HG02759 (cell line): ENCODE results near the gene TBC1D25.
A peak's percentile ranks its signal among the peaks of the same experiment; 100 is the strongest.
"Not testable (repeated sequence)": the region's sequence is repeated elsewhere in the genome, so short reads cannot be mapped to it uniquely, and the experiment has no call there.

Experiments
- ATAC-seq: cut with Tn5 transposase; IDR thresholded peaks from one replicate; pipeline ENCODE4 v1.9.1; 2021; ENCODE audit warnings: mild to moderate bottlenecking, moderate library complexity; ENCODE audit not compliant: unreplicated experiment

Gene TBC1D25

DNA sequence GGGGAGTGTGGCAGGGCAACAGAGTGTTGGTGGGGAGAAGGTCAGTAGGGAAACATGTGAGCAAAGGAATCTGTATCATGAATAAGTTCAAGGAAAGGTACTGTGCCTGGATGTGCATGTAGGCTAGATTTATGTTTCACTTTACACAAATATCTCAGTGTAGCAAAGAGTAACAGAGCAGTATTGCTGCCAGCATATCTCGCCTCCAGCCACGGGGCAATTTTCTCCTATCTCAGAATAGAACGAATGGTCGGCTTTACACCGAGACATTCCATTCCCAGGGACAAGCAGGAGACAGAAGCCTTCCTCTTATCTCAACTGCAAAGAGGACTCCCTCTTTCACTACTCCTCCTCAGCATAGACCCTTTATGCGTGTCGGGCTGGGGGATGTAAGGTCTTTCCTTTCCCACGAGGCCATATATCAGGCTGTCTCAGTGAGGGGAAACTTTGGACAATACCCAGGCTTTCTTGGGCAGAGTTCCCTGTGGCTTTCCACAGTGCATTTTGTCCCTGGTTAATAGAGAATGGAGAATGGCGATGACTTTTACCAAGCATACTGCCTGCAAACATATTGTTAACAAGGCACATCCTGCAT lies 16.3 kb downstream of the TBC1D25 start:
- not testable (repeated sequence) for ATAC-seq

DNA sequence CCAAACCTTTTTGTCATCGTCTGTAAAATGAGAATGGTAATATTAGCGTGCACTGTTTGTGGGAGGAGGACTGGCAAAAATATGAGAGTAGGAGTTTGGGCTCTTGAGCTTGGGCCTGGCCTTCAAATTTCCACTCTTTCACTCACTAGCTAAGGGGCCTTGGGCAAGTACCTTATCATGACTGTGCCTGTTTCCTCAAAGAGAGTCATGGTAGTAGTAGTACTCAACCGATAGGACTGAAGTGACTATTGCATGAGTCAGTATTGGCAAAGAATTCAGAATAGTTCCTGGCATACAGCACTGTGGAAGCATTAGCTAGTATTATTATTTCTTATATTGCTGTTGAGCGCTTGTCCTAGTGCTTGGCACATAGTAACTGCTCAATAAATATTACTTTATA lies 18.8 kb downstream of the TBC1D25 start:
- no peak for ATAC-seq

DNA sequence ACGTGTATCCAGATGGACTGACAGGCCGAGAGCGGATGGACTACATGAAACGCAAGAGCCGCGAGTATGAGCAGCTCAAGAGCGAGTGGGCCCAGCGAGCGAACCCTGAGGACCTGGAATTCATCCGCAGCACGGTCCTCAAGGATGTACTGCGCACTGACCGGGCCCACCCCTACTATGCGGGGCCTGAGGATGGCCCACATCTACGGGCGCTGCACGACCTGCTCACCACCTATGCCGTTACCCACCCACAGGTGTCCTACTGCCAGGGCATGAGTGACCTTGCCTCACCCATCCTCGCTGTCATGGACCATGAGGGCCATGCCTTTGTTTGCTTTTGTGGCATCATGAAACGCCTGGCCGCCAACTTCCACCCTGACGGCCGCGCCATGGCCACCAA lies 20.1 kb downstream of the TBC1D25 start:
- no peak for ATAC-seq

DNA sequence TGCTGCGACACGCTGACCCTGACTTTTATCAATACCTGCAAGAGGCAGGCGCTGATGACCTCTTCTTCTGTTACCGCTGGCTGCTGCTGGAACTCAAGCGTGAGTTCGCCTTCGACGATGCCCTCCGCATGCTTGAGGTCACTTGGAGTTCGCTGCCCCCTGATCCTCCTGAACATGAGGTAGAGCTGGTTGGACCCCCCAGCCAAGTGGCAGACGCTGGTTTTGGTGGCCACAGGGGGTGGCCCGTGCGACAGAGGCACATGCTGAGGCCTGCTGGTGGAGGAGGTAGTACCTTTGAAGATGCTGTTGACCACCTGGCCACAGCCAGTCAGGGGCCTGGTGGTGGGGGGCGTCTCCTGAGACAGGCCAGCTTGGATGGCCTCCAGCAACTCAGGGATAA lies 20.5 kb downstream of the TBC1D25 start:
- no peak for ATAC-seq

DNA sequence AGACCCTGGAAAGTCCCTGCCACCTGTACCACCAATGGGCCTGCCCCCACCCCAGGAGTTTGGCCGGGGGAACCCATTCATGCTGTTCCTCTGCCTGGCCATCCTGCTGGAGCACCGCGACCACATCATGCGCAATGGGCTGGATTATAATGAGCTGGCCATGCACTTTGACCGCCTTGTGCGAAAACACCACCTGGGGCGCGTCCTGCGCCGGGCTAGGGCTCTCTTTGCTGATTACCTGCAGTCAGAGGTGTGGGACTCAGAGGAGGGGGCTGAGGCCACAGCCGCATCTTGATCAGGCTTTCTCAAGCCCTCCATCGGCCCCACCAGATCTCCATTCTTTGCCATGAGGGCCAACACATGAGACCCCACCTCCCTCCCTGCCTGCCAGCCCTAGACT lies 21.2 kb downstream of the TBC1D25 start:
- no peak for ATAC-seq

DNA sequence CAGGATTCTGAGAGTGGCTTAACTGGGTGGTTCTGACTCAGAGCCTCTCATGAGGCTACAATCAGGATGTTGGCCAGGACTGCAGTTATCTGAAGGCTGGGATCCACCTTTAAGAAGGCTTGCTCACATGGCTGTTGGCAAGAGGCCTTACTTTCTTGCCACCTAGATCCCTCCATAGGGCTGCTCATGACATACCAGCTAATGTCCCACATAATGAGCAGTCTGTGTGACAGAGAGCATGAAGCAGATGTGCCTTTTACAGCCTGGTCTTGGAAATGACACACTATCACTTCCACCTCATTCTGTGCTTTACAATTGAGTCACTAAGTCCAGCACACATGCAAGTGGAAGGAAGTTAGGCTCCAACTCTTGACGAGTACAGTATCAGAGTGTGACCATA lies 30.4 kb downstream of the TBC1D25 start:
- ATAC-seq = peak; percentile 38

DNA sequence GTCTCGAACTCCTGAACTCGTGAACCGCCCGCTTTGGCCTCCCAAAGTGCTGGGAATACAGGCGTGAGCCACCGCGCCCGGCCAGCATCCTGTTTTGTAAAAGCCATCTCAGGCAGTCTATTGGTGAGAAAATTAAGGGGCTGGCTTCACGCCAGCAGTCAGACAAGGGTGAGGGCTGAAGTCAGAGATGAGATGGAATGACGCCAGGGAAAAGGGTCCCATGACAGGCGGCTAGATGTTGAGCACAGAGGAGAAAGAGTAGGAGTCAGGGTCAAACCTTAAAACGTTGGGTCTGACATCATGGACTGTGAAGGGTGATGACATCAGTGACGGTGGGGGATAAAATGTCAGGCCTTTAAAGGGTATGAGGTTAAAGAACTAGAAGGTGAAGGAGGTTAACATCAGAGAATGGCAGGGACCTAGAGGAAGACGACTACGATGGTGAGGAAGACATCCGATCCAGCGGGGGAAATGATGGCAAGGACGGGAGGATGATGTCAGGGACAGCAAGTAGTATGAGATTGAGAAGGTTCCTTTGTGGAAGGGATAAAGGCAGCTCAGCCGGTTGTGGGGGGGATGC lies 34.3 kb downstream of the TBC1D25 start:
- ATAC-seq = no peak

DNA sequence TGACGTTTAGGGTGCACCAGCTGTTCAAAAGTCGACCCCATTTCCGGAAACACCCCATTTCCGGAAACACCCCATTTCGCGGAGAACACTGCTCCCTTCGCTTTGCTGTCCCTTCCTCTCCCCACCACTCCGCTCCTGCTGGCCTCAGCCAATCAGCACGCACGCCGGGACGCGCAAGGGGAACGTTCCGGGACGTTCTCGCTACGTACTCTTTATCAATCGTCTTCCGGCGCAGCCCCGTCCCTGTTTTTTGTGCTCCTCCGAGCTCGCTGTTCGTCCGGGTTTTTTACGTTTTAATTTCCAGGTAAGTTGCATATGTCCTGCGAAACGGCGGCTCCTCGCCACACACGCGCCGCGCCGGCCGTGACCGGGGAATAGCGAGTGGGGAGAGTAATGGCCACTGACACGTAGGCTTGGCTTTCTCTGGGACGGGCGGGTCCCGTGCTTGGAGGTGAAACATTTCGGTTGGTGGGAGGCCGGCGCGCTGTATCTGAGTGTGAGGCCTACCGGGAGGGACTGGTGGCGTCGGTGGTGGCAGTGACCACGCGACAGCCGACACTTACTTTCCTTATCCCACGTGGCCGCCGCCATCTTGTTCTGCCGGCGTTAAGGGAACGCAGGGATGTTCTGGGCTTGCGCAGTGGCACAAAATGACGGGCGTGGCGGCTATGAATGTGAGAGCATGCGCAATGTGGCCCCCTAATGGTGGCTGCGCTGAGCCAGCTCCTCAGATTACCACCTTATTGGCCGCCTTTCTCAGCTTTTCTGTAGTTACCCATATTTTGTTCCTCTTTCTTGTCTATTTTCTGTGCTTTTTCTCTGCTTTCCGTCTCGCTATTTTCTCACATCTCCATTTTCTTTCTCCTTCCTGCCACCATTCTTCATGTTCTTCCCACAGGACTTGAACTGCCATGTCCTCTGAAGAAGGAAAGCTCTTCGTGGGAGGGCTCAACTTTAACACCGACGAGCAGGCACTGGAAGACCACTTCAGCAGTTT lies 35.1 kb downstream of the TBC1D25 start, which contains the start of gene RBM3:
TSS of gene RBM3 (plus strand) at position 215 of the 997 bp plus-strand sequence. CDS start at position 912, 697 bp downstream.
- peak; percentile 88 for ATAC-seq

DNA sequence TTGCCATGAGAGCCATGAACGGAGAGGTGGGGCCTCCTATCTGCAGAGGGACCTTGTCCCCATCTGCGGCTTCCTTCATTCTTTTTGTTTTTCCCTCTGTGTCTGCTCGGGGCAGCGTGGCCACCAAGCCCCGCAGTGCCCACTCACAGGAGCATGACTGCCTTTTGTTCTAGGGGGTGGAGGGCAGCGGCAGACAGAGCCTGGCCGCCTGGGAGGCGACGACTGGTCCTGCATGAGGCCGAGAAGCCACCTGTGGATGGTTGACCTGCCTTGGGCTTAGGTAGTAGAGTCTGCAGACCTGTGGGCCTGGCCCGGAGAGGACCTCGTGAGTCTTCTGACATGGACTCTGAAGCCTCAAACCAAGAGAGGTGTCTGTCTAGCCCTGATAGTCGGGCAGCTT lies 36.1 kb downstream of the TBC1D25 start:
- no peak for ATAC-seq

DNA sequence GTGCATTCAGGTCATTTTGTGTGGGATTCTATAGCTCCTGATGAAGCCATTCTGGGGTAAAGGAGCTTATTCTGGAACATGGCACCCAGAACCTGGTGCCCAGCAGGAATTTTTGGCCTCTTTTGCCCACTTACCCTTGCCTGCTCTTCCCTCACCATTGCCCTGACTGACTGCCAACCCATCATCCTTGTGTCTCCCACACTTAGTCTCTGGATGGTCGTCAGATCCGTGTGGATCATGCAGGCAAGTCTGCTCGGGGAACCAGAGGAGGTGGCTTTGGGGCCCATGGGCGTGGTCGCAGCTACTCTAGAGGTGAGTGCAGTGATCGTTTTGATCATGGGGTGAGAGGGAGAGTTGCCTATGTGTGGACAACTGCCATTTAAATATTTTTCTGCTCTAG lies 36.6 kb downstream of the TBC1D25 start:
- no peak for ATAC-seq

DNA sequence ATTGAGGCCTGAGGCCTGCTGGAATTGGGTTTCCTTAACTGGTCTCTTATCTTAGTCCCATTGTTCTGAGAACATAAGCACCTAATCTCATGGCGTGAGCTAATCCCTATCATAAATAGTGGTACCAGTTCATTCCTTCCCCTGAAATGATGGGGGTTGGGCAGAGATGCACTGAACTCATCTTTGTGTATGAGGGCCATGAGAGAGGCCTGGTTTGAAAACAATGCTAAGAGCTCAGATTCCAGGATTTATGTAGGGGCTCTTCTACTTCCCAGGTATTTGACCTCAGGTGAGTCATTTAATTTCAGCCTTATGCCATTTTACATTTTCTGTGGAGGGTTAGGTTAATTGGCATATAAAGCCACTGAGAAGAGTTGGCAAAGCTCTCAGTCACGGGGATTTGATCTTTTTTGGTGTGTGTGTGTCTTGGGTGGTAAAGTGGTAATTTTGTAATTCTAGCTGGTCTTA lies 39.2 kb downstream of the TBC1D25 start:
- no peak for ATAC-seq

DNA sequence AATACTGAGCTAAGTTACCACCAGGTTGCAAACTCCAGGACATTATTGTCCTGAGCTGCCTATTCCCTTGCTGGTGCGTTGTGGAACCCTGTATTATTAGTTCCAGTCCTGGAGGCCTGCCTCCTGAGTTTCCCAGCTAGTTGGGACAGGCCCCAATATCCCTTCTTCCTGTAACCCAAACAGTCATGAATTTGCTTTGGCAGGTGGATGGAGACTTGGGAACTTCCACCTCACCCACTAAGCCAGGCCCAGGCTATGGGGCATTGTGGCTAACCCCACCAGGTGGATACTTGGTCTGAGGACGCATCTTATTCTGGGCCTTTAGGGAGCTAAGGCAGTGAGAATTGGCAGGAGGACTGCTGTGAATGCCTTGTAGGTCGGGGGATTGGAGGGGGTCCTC lies 39.7 kb downstream of the TBC1D25 start:
- ATAC-seq = no peak

DNA sequence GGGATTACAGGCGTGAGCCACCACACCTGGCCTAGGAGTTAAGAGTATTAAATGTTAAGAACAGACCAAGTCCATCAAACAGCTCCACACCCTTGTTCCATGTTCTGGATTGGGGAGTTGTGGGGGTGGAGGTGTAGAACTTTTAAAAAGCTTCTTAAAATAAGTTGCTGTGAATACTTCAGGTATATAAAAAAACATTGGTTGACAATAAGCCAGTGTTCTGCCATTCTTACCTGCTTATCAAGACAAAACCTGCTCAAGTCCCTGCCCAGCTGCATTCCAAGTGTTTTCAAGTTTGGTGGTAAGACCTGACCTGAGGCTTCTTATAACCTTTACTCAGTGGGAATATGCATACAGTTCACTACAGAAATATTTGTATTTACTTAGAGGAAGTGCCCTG lies 41.1 kb downstream of the TBC1D25 start:
- ATAC-seq = no peak

DNA sequence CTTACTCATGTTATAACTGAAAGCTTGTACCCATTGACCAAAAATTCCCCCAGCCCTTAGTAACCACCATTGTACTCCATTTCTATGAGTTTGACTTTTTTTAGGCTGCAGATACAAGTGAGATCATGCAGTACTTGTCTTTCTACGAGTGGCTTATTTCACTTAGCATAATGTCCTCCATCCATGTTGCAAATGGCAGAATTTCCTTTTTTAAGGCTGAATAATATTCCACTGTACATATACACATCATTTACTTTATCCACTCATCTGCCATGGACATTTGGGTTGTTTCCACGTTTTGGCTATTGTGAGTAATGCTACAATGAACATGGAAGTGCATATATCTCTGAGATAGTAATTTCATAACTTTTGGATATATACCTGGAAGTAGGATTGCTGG lies 45.2 kb downstream of the TBC1D25 start:
- no peak for ATAC-seq

DNA sequence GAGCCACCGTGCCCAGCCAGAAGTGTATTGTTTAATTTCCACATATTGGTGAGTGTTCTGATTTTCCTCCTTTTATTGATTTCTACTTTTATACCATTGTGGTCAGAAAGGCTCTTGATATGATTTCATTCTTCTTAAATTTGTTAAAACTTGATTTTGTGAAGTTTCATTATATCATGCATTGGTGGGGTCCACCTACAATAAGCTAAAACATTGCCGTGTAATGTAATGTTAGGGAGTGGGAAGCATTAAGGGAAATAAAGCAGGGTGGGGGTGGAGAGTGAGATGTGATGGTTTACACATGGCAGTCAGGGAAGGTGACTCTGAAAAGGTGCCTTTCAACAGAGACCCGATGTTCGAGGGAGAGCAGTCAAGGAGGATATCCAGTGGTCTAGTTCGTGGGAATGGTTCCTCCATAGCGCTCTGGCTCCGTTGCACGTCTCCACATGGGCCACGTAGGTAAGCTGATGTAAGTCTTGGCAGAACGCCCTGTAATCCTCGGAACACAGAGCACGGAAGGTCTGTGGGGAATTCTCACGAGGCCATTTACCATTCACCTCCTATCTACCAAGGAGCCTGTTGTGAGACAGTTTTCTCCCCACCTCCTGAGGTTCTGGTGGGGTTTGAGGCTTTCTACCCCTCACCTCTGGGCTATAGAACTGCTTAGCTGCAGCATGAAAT lies 50.1 kb downstream of the TBC1D25 start:
- ATAC-seq = no peak

DNA sequence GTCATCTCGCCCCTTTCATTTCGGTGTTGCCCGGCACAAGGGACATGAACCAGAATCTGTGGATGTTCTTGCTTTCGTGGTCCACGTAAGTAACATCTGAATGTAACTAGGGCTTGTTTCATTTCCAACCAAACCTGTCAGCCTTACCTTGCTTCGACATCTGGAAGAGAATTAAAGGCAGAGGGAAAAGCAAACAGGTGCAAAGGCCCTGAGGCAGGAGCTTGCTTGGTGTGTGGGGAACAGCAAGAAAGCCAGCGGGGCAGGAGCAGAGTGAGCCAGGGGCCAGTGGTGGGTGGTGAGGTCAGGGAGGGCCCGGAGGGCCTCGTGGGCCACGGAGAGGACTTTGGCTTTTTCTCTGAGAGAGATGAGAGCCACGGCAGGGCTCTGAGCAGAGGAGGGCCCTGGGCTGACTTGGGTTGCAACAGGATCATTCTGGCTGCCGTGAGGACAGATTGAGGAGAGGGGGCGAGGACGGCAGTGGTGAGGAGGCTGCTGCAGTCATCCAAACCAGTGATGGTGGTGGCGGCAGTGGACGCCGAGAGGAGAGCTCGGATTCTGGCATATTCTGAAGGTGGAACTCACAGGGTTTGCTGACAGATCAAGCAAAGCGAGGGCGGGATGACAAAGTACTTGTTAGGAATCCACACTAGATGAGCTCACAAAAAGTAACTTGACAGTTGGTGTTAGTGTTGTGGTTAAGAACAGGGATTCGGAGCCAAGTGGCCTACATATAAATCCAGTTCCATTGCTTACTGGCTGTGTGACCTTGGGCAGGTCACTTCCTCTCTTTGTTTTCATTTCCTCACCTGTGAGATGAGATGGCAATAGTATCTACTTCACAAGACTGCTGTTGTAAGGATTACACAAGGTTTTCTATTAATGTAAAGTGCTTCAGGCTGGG lies 50.9 kb downstream of the TBC1D25 start:
- ATAC-seq = no peak

DNA sequence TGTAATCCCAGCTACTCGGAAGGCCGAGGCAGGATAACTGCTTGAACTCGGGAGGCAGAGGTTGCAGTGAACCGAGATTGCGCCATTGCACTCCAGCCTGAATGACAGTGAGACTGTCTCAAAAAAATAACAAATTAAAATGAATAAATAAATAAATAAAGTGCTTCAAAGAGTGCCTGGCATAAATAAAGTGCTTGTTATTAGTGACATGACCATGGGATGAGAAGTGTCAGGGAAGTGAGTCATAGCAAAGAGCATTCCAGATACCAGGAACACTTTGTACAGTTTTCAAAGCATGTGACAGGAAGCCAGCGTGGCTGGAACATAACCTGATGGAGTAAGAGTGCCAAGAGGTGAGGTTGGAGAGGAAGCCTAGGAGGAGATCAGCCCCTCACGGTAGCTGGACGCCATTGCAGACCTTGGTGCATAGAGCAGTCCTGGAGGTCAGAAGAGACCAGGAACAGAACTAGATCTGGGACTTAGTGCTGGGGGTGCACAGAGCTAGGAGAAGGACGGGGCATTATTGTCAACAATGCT lies 51.8 kb downstream of the TBC1D25 start:
- ATAC-seq = no peak

DNA sequence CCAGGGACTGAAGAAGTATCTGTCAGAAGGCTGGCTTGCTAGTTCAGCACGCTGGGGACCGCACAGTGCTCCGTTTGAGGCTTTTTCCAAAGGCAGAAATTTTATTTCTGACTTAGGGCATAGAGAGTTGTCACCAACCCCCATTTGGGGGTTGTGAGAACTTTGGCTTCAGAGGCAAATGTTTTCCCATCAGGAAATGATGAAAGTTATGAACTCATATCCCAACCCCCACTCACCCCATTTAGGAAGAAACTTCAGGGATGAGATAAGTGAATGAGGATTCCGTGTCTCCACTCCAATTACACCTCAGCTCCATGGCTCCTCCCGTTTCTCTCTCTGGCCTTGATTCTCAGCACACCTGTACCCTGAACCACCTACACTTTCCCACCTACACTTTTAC lies 53.5 kb downstream of the TBC1D25 start:
- no peak for ATAC-seq

DNA sequence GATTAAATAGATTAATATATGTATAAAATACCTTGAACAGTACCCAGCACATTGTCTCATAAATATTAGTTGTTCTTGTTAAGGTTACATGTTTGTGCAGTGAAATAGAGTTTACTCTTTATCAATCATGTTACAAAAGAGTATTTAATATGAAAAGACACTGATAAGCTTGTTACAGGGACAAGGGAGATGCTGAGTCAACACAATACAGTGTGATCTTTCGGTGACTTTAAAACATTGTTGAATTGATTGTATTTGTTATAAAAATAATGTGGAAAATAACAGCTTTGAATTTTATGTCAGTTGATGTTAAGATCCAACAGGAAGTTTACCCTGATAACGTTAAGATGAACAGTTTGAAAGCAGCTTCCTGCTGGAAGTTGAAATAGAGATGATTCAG lies 56.4 kb downstream of the TBC1D25 start:
- no peak for ATAC-seq
